BJ (cell line): Measurements from ENCODE around the gene CBLIF. TPM values are rescaled to one million over a fixed set of nuclear protein-coding genes. Genes with fewer than 3 reads are reported as not detected.

Experiments
- CTCF ChIA-PET: fragments of 350-600 bp; formaldehyde crosslinking; extraction: SDS; loops from one replicate; lab custom pipeline; 2021; ENCODE audit warnings: antibody characterized with exemption, inconsistent platforms; lab: Yijun Ruan, JAX
- POLR2A ChIA-PET: fragments of 300-600 bp; sonication (Branson Sonifier 250); formaldehyde crosslinking; extraction: SDS; loops from one replicate; lab custom pipeline; 2021; ENCODE audit warnings: antibody characterized with exemption; lab: Charles Lee
- DNase-seq: peaks from one replicate; pipeline ENCODE4 v3.0.0-alpha.2; 2011; ENCODE audit warnings: low read depth
- H3K27me3 ChIP-seq: 2 replicates; pipeline ENCODE4 v1.6.0; 2011; ENCODE audit warnings: low read length; ENCODE audit not compliant: control insufficient read depth, insufficient read depth
- H3K36me3 ChIP-seq: 2 replicates; pipeline ENCODE4 v1.5.1; 2011; ENCODE audit warnings: low read length; ENCODE audit not compliant: control insufficient read depth, insufficient read depth
- H3K4me3 ChIP-seq: 2 replicates; pipeline ENCODE4 v1.5.1; 2011; ENCODE audit warnings: low read depth, mild to moderate bottlenecking, control low read depth, low read length
- CTCF ChIP-seq: IDR thresholded peaks from 2 replicates; pipeline ENCODE4 v1.5.1; 2011; ENCODE audit warnings: low read depth, mild to moderate bottlenecking, control low read depth, inconsistent platforms, low read length, moderate library complexity; ENCODE audit not compliant: insufficient read depth
- polyA plus RNA-seq: library from polyadenylated mRNA; depleted of rRNA; stranded (reverse); fragments of >200 nt; gene quantifications from 2 replicates; pipeline ENCODE4 v1.2.3, GENCODE V29; 2011

Gene CBLIF
- polyA plus RNA-seq, 1 experiment, result not detected

GRCh38 chr11:59867946-59868345, 22.6 kb upstream of the CBLIF start:
- no peak for TF ChIP-seq CTCF
- H3K4me3 ChIP-seq, result no peak overlapping the region
- no peaks in the 10 kb centered on the region for H3K27me3 ChIP-seq
- CTCF ChIA-PET, result no interaction called here
- POLR2A ChIA-PET, result no interaction called here
- DNase-seq, result no peak
- no peaks in the 10 kb centered on the region for H3K36me3 ChIP-seq

GRCh38 chr11:59866836-59867235, 21.5 kb upstream of the CBLIF start:
- TF ChIP-seq CTCF, result no peak
- ChIA-PET POLR2A (no interaction called here), CTCF (no interaction called here)
- Histone ChIP-seq H3K27me3 (no peaks in the 10 kb centered on the region), H3K4me3 (no peak overlapping the region), H3K36me3 (no peaks in the 10 kb centered on the region)
- no peak for DNase-seq

- no peak for TF ChIP-seq CTCF
- POLR2A ChIA-PET, result no interaction called here
These were observed 21.1 kb upstream of the CBLIF start, which contains the start of gene TCN1 for GRCh38 chr11:59866397-59866796. Gene TCN1 (minus strand): TSS chr11:59866487. CDS start chr11:59866470, 17 bp downstream.

GRCh38 chr11:59865031-59865430, 19.7 kb upstream of the CBLIF start:
- Histone ChIP-seq H3K27me3 (no peaks in the 10 kb centered on the region), H3K36me3 (no peaks in the 10 kb centered on the region), H3K4me3 (no peak overlapping the region)
- ChIA-PET CTCF (interaction anchor here (0.9 kb wide), 1 partner anchor 9 kb away, joined by 3 read pairs; no protein-coding TSS in a partner anchor), POLR2A (no interaction called here)
- no peak for DNase-seq
- TF ChIP-seq CTCF, result no peak

More at GRCh38 chr11:59866397-59866796, 21.1 kb upstream of the CBLIF start, which contains the start of gene TCN1:
- Histone ChIP-seq H3K27me3 (no peaks in the 10 kb centered on the region), H3K4me3 (no peak within 1 kb of the TSS), H3K36me3 (no peaks in the 10 kb centered on the region)
- no peak for DNase-seq
- CTCF ChIA-PET, result interaction anchor here (0.6 to 0.9 kb wide), 2 partner anchors 71 to 260 kb away, joined by 3 read pairs; no protein-coding TSS in a partner anchor

GRCh38 chr11:59862252-59862651, 17.0 kb upstream of the CBLIF start:
- Histone ChIP-seq H3K4me3 (no peak overlapping the region), H3K36me3 (no peaks in the 10 kb centered on the region), H3K27me3 (no peaks in the 10 kb centered on the region)
- ChIA-PET POLR2A (no interaction called here), CTCF (no interaction called here)
- TF ChIP-seq CTCF, result no peak
- no peak for DNase-seq
